SKM-1 (cell line): ENCODE results near the gene PNKD.
A peak's percentile ranks its signal among the peaks of the same experiment; 100 is the strongest.
"Not testable (repeated sequence)": the region's sequence is repeated elsewhere in the genome, so short reads cannot be mapped to it uniquely, and the experiment has no call there.

ENCODE experiments used
- DNase-seq: peaks from one replicate; lab custom pipeline; 2025; ENCODE audit not compliant: unreplicated experiment; lab: John Stamatoyannopoulos, UW

PNKD gene

DNA sequence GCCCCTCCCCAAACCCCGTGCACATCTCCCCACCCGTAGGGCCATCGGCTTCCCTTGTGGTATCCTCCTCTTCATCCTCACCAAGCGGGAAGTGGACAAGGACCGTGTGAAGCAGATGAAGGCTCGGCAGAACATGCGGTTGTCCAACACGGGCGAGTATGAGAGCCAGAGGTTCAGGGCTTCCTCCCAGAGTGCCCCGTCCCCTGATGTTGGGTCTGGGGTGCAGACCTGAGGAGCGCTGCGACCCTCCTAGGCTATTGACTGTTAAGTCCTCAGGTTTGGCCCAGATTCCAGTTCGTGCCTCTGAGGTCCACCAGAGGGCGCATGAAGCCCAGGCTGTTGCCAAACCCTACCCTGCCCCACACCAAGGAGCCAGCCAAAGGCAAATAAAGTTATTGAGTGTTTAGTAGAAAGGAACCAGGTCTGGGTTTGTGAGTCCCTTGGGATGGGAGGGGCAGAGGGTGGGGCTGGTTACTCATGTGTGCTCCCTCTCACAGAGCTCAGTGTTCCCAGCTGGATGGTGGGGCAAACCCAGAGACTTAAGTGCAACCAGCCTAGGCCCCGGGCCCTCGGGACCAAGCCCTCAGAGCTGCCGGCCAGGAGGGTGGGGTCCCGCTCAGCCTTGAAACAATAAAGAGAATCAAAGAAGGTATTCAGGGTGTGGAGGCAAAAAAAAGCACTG, 2.4 kb downstream of the PNKD start:
- peak; percentile 49 for DNase-seq

DNA sequence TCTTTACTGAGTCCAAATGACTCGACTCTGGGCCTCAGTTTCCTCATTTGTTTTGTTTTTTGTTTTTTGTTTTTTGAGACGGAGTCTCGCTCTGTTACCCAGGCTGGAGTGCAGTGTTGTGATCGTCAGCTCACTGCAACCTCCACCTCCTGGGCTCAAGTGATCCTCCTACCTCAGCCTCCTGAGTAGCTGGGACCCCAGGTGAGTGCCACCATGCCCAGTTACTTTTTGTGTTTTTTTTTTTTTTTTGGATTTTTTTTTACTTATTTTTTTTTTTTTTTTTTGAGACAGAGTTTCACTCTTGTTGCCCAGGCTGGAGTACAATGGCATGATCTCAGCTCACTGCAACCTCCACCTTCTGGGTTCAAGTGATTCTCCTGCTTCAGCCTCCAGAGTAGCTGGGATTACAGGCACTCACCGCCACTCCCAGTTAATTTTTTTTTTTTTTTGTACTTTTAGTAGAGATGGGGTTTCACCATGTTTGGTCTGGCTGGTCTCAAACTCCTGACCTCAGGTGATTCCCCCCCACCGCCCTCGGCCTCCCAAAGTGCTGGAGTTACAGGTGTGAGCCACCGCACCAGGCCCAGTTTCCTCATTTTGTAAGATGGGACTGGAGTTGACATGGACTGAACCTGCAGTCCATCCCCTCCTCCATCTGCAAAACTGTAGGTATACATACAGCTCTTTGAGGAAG, 3.0 kb downstream of the PNKD start:
- not testable (repeated sequence) for DNase-seq

DNA sequence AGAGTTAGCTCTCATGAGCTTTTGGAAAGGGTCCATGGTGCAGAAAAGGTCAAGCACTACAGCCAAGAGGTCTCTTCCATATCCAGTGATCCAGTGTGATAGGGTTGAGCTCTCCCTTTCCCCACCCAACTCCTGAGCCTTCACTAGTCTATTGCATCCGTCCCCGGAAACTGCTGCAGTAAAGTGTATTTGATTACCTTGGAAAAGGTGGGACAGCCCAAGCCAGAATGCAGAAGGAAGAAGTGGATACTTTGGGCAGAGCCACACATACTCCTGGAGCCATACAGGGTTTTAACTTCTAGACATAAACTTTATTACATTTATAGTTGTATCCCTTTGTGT, 3.6 kb downstream of the PNKD start:
- DNase-seq, result no peak

DNA sequence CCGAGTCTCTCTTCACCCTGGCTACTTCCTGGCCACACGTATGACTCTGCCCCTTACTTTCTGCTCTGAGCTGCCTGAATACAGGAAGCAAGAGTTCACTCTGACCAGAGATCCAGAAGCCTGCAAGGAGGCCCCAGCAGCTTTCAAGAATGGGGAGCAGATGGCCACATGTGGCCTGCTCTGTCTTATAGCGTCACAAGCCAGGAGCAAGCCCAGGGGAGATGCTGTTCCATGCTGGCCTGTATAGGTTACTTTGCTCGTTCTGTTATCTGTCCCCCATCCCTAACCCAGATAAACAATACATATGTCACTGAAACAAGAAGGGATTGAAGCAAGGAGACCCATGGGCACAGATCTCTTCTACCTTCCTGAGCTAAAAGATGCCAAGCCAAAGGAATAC, 4.3 kb downstream of the PNKD start:
- DNase-seq, result no peak

DNA sequence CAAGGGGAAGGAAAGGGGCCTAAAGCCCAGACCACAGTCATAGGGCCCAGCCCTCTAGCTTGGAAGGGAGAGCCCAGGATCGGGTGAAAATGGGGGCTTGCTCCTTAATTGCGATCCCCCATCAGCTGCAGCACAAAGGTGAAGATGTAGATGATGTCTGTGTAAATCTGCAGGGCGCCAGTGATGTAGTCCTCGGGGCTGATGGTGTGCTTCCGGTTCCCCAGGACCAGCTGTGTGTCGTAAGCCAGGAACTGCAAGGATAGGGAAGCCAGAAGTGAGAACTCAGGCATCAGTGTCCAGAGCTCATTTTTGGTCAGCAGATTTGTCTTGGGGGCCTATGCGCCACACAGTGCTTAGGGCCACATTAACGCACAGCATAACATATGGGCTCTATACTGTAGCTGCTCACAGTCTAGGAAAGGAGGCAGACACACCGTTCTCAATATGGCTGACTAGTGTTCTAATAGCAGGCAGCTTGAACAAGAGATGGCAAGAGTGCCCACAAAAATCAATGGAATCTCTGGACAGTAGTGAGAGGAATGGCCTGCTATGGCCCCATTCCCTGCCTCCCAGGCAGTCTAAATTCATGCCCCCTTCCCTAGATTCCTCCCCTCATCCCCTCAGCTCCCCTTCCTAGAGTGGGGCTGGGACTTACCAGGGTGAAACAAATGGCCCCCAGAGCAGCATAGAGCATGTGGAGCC, 5.2 kb downstream of the PNKD start:
- DNase-seq, result no peak

DNA sequence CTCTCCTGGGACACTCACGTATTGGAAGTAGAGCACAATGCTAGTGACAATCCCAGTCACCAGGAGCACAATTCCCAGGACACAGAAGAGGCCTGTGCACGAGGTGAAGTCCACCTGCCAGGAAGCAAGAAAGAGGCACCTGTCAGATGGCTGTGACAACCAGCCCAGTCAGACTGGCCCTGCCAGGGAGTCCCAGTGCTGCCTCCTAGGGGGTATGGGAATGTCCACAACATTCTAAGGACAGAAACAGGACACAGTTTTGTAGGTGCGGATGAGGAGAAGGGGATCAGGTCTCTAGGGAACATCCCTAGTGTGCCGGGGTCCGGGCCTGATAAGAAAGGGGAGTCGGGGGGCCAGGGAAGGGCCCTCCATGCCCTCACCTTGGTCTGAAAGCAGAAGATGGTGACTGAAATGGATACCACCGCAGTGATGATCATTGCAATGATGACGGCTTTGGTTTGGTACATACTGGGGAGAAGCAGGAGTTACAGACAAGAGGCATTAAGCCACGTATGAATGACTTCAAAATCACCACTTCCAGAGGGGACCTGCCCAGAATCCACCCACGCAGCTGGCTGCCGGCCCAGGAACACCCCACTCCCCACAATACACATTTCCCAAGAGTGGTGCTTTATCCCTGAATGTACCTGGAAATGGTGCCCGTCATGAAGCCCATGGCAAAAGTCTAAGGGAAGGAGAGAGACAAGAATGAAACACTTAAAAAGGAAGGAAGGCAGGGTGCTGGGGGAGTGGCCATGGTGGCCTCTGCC, 6.9 kb downstream of the PNKD start:
- DNase-seq, result no peak

DNA sequence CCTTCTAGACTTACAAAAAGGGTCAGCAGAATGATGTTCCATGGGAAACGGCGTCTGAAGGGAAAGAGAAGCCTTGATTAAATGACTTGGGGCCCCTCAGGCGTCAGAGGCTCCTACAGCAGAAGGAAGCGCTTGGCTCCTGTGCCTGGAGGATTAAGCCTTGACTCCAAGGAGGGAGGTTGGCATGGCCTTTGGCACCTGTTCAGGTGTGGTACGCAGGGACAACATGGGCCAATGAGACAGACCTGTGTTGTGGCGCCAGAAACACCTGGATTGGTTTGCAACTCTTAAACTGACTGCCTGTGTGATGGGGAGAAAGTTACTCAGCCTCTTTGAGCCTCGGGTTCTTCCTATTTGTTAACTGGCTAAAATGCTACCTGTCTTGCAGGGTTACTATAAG, 7.6 kb downstream of the PNKD start:
- DNase-seq, result no peak

DNA sequence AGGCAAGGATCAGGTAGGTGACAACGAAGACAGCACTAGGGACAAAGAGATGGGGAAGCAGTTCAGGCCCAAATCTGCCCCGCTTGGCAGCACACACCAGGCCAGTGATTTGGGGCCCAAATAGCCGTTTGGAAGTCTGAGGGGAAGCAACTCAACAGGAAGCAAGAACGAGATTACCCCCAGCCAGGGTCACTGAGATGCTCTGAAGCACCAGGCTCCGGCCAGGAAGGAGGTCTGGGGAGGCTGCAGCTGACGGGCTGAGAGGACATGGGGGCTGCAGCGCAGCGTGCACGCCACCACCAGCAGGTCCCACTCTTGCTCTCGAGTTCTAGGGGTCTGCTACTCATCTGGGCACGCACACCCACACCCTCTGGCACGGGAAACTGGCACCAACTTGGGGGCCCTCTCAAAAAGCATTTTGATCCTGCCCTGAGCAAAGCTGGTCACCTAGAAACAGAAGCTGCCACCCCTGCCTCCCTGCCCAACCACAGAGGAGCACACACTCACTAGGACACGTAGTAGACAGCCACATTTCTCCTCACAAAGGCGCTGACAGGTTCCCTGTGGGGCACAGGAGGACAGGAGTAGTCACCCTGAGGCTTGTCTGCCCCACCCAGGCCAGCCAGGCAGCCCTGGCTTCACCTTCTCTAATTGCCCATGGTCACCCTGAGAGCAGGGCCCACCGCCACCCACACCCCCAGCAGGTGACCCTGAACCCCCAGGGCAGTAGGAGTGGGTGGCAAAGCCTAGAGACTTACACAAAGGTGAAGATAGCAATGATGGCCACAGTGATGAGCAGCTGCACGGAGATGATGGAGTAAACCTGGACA, 8.4 kb downstream of the PNKD start:
- DNase-seq, result no peak

DNA sequence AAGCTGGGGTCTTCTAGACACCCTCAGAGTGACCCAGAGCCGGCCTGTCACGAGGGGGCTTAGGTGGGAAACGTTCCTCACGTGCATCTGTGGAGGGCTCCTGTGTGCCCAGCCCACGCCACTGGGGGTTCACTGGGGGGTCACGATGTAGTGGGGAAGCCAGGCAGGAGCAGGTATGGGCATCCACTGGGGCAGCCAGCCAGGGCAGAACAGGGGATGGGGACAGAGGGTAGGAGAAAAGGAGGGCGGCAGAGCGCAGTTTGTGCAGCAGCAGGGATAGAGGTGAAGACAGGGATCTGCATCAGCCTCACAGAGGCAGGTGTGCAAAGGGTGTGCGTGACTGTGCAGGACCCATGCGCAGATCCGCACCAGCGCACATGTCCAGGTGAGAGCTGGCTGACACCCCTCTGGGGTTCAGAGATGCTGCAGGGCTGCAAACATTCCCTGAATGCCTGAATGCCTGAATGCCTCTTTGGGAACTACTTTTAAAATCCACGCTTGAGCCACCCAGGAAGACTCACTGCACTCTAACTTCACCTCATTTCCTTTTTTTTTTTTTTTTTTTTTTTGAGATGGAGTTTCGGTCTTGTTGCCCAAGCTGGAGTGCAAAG, 10.0 kb downstream of the PNKD start:
- DNase-seq, result no peak

DNA sequence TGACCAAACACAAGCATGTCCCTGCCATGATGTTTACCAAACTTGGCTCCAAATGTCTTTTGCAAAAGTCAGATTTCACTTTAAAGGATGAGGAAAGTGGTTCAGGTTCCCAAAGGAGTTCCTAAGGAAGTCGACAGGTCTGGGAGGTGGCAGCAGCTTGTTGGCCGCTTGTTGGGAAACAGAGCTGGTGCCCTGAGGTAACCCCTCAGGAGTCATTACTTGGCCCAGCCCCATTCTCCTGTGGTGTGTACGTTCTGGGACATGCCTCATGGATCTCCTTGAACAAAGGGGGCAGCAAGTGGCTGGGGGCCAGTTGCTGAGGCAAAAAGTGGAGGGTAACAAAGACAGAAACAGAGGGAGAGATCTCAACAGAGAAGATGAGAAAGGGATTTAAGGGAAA, 11.1 kb downstream of the PNKD start:
- DNase-seq, result no peak

DNA sequence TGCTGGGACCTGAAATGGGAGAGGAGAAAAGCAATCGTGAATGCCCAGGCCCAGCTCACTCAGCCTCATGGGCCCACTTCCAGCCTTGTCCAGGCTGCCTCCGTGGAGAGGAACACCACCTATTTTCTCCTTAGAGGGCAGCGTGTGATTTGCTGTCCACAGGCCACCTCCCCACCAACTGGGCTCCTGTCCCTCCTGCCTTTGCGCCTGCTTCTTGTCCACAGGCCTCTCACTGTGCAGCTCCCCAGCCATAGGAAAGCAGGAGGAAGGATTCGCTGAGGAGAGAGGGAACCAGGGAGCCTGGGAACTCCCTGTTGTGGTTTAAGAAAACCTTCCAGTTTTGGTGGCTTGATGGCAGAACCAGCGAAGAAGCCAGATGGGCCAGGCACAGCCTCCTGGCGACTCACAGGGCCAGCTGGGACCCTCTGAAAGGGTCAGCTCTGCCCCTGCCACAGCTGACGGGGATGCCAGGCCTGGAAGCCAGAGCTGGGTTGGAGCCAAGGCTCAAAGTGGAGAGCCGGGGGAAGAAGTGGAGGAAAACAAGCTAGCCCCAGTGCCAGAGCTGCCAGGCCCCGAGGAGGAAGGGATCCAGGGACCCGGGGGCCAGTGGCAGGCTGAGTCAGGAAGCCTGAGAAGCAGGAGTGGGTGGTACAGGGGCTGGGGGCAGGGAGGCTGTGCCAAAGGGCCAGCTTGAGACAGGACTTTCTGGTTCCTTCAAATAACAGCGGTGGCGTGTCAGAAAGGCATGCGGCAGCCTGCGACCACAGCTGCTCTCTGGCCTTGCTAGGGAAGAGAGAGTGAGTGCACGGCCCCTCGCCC, 12.1 kb downstream of the PNKD start:
- DNase-seq, result no peak

DNA sequence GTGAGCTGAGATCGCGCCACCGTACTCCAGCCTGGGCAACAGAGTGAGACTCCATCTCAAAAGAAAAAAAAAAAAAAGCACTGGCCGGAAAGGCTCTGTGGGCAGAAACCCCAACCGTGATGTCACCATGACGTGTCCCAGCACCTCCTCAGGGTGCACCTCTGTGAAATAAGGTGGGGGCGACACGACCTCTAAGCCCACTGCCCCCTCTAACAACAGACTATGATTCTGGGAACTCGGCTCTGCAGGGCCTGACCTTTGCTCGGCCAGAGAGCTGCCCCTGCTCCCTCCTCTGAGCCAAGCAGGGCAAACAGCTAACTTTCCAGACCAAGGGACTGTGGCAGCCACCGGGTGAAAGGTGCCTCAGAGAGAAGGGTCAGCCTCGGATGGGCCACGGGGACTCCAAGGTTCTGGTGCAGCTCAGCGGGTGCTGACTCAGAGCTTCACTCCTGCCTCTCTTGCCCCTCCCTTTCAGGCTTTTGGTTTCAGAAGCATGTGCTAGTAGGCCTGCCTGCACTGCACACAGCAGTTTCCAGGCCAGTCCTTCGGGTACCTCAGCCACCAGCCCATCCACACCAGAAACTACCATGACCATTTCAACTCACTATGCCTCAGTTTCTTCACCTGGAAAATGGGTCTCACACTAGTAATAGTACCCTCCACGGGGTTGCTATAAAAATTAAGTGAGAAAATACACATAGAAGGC, 13.9 kb downstream of the PNKD start:
- no peak for DNase-seq

DNA sequence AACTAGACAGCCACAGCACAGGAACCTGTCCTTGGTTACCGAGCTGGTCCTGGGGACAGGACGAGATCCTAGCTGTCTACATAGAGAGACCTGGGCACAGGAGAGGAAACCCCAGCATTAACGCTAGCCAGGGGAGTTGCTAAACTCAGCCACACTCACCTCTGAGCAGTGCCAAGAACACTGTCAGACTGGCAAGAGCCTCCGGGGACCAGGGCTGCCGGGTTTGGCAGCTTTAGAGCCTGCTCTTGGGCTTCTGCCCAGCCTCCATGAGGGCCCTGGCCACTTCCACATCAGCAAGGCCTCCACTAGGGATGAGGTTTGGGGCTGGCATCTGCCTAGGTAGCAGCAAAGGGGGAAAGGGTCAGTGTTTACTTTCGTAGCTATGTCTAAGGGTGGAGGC, 15.3 kb downstream of the PNKD start:
- DNase-seq, result no peak

DNA sequence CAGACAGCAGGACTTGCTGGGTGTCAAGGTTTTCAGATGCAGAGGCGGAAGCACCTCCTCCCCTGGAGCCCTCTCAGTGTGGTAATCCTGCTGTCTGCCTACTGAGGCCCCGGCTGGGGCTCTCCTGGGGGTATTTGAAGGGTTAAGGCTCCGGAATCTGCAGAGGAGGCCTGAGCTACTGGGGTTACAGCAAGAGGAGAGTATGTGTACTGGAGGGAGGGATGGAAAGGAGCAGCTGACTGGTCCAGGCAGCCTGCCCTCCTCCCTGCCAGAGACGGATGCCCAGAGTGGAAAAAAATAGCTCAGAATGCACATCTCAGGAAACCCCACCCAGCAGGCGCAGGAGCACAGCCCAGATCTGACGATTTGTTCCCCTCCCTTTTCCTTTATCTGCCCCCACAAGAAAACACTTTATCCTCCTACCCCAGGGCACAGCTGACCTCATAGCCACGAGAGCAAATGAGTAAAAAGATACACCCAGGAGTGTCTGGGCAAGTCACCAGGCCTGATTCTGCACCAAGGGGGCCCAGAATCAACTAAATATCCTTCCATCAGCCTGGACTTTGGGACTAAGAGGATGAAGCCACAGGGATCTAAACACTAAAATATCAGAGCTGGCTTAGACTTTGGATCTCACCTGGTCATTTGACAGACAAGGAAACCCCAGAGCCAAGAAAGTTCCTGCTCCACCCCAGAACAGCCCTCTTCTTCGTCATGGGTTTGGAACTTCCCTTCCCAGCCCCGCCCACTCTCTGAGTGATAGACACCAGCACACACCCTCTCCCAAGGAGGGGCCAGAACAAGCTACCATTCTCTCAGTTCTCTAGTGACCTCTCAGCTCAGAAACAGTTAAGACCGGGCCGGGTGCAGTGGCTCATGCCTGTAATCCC, 16.5 kb downstream of the PNKD start:
- peak; percentile 84 for DNase-seq

DNA sequence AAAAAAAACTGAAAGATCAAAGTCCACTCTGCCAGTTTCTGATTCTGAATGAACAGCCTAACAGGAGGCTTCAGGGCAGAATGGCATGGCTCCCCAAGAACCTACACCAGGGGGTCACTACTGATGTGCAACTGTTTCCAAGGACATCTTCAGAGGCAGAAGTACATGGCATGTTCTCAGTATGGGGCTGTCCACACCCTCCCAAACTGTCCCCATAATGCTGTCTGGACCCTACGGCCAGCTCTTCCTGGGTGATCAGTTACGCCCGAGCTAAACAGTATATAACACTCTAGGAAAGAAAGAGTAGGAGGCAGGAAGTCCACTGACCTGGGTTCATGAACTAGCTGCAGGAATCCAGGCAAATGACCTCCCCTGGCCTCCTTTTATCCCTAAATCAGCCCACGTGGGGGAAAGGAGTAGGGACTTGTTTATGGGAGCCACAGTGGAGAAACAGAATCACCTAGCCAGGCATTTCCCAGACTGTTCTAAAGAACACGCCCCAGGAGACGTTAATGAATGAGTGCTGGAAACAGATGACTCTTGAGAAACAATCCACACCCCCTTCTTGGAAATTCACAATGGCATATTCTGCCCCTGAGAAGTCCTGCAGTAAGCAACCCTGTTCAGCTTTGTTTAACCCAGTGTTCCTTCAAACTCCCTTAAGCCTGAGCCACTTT, 19.5 kb downstream of the PNKD start:
- DNase-seq, result no peak

DNA sequence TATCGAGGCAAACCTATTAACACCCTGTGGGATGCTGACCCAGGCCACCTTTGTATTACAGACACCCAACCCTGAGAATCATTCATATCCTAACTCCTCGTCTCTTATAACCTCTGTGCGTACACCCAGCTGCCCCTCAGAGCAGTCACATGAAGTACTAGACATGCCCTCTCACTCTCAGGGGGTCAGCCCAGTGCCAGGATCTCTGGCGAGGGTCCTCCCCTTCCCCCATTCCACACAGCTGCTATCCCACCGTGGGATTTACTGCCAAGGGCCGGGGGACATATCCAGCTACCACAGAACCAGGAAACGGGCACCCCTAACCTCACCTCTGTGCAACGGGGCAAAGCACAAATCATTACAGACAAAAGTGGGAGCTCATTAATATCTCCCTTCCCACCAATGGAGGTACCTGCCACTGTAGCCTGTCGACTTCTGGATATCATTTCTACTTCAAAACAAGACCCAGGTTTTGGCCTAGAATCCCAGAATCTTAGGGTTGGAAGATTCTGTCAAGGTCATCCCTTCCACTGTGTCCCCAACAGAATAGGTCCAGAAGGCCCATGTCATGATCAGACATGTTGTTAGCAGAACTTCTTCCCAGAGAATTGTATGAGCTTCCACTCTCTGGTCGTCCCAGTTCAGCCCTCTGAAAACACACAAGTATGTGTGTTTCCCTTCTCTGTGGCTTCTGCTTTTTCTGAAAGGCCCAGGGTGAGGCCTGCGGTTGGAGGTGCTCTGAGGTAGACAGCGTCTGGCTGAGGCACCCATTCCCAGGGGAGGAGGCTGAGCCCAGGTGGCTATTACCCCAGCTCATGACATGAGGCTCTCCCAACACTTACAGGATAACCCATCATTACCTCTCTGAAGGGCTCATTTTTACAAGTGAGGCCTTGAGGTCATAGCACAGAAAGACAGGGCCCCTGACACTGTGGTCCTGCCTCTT, 20.3 kb downstream of the PNKD start:
- DNase-seq, result peak; percentile 47
